ENCODE results near the gene SLC22A15.

The SLC22A15 gene

GRCh38 chr1:115949156-115949555 is 27.2 kb upstream of the SLC22A15 start:
- no peak for TF ChIP-seq WT1 (tag by site-specific recombination; IDR thresholded peaks at IDR 0.05)
- TF ChIP-seq ZFP3 (tag by site-specific recombination; IDR thresholded peaks at IDR 0.05; ENCODE audit: low read depth) = no peak
- no peak for TF ChIP-seq SP7 (tag by site-specific recombination; IDR thresholded peaks at IDR 0.05)
- TF ChIP-seq ZNF548 (tag by site-specific recombination; IDR thresholded peaks at IDR 0.05) = no peak
- TF ChIP-seq REPIN1 (tag by site-specific recombination; IDR thresholded peaks at IDR 0.05; ENCODE audit: low read depth) = no peak
- no peaks in the 10 kb centered on the region for H3K9me3 ChIP-seq (ENCODE audit: control insufficient read depth, insufficient read depth, low read depth, low read length)
- no peak overlapping the region for H3K4me3 ChIP-seq (ENCODE audit: low read depth, low read length)
- no peak overlapping the region for H3K27ac ChIP-seq (ENCODE audit: extremely low read depth, low read depth, low read length)
- no peaks in the 10 kb centered on the region for H3K36me3 ChIP-seq (ENCODE audit: control insufficient read depth in 2 of 2, insufficient read depth in 1 of 2, low read length in 2 of 2)
- ChIA-PET POLR2A (no interaction called here), CTCF (interaction anchor here (0.7 kb wide), 1 partner anchor 111 kb away, joined by 3 read pairs; no protein-coding TSS in a partner anchor)
- no peaks in the 10 kb centered on the region for H3K4me1 ChIP-seq (ENCODE audit: control insufficient read depth, insufficient read depth, low read length)

GRCh38 chr1:115951560-115951959 is 24.8 kb upstream of the SLC22A15 start:
- Histone ChIP-seq H3K4me1 (ENCODE audit: control insufficient read depth, insufficient read depth, low read length) (no peaks in the 10 kb centered on the region), H3K9me3 (ENCODE audit: control insufficient read depth, insufficient read depth, low read depth, low read length) (no peaks in the 10 kb centered on the region), H3K36me3 (ENCODE audit: control insufficient read depth in 2 of 2, insufficient read depth in 1 of 2, low read length in 2 of 2) (no peaks in the 10 kb centered on the region), H3K4me3 (ENCODE audit: low read depth, low read length) (no peak overlapping the region), H3K27ac (ENCODE audit: extremely low read depth, low read depth, low read length) (no peak overlapping the region)
- POLR2A ChIA-PET = no interaction called here
- CTCF ChIA-PET = interaction anchor here (1.6 kb wide), 1 partner anchor 30 kb away, joined by 9 read pairs; no protein-coding TSS in a partner anchor
- TF ChIP-seq PATZ1 (tag by site-specific recombination; IDR thresholded peaks at IDR 0.05) (no peak), MEIS1 (CRISPR knock-in tag; IDR thresholded peaks at IDR 0.05; ENCODE audit: borderline replicate concordance) (no peak), ZNF510 (tag by site-specific recombination; IDR thresholded peaks at IDR 0.05; ENCODE audit: insufficient replicate concordance) (no peak), ZNF169 (tag by site-specific recombination; IDR thresholded peaks at IDR 0.05) (no peak), ZNF155 (tag by site-specific recombination; IDR thresholded peaks at IDR 0.05) (no peak), ZNF747 (tag by site-specific recombination; IDR thresholded peaks at IDR 0.05) (no peak), ZEB2 (tag by site-specific recombination; IDR thresholded peaks at IDR 0.05) (no peak), INSM2 (tag by site-specific recombination; IDR thresholded peaks at IDR 0.05) (no peak), ZNF558 (tag by site-specific recombination; IDR thresholded peaks at IDR 0.05) (no peak), ZBTB21 (tag by site-specific recombination; IDR thresholded peaks at IDR 0.05) (no peak), ZNF658 (tag by site-specific recombination; IDR thresholded peaks at IDR 0.05) (no peak), GLIS1 (tag by site-specific recombination; IDR thresholded peaks at IDR 0.05) (no peak)

GRCh38 chr1:115952547-115952946 is 23.8 kb upstream of the SLC22A15 start:
- H3K36me3 ChIP-seq (ENCODE audit: control insufficient read depth in 2 of 2, insufficient read depth in 1 of 2, low read length in 2 of 2) = no peaks in the 10 kb centered on the region
- H3K9me3 ChIP-seq (ENCODE audit: control insufficient read depth, insufficient read depth, low read depth, low read length) = no peaks in the 10 kb centered on the region
- CTCF ChIA-PET = interaction anchor here (1.6 kb wide), 1 partner anchor 29 kb away, joined by 9 read pairs; no protein-coding TSS in a partner anchor
- H3K4me3 ChIP-seq (ENCODE audit: low read depth, low read length) = no peak overlapping the region
- H3K27ac ChIP-seq (ENCODE audit: extremely low read depth, low read depth, low read length) = no peak overlapping the region
- POLR2A ChIA-PET = no interaction called here
- no peaks in the 10 kb centered on the region for H3K4me1 ChIP-seq (ENCODE audit: control insufficient read depth, insufficient read depth, low read length)
- TF ChIP-seq ZBTB10 (tag by site-specific recombination; IDR thresholded peaks at IDR 0.05) (no peak), ZNF223 (tag by site-specific recombination; IDR thresholded peaks at IDR 0.05) (no peak), ZNF530 (tag by site-specific recombination; IDR thresholded peaks at IDR 0.05; ENCODE audit: low read depth) (no peak), PBX3 (CRISPR knock-in tag; IDR thresholded peaks at IDR 0.05) (no peak), MEIS1 (CRISPR knock-in tag; IDR thresholded peaks at IDR 0.05; ENCODE audit: borderline replicate concordance) (no peak), BCL11B (tag by site-specific recombination; IDR thresholded peaks at IDR 0.05; ENCODE audit: low read depth) (no peak), TRIM28 (IDR thresholded peaks at IDR 0.05; ENCODE audit: borderline replicate concordance, low read length) (no peak), ZNF529 (tag by site-specific recombination; IDR thresholded peaks at IDR 0.05; ENCODE audit: insufficient replicate concordance) (no peak), YY2 (tag by site-specific recombination; IDR thresholded peaks at IDR 0.05) (no peak), ZNF548 (tag by site-specific recombination; IDR thresholded peaks at IDR 0.05) (no peak)
